ENCODE results near the gene NPIPB8. TPM values are rescaled to one million over a fixed set of nuclear protein-coding genes. Genes with fewer than 3 reads are reported as not detected.
"Not testable (repeated sequence)": the region's sequence is repeated elsewhere in the genome, so short reads cannot be mapped to it uniquely, and the experiment has no call there.

The NPIPB8 gene
- total RNA-seq, 1 experiment from 2014 or later = not detected

DNA sequence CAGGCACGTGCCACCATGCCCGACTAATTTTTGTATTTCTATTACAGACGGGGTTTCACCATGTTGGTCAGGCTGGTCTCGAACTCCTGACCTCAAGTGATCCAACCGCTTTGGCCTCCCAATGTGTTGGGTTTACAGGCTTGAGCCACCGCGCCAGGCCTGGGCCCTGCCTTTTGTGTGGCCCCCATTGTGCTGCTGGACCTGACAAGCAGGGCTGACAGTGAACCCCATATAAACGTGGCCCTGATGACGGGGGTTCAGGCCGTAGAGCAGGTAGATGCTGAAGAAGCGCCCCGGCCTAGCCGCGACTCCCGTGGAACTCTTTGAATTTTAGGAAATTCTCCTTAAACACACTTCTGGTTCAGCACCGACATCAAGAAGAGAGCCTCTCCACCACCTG, 23.3 kb upstream of the NPIPB8 start:
- H3K36me3 ChIP-seq (ENCODE audit: insufficient read depth, low read length, poor library complexity, severe bottlenecking); H3K9me3 ChIP-seq (ENCODE audit: low read depth, low read length, poor library complexity, severe bottlenecking); CTCF ChIA-PET; H3K4me1 ChIP-seq (ENCODE audit: insufficient read depth, low read length, poor library complexity, severe bottlenecking); POLR2A ChIA-PET (ENCODE audit: low non-redundant PET); H3K27ac ChIP-seq (ENCODE audit: low read depth, low read length, poor library complexity, severe bottlenecking); H3K4me3 ChIP-seq (ENCODE audit: low read depth, low read length, poor library complexity, severe bottlenecking); BruUV-seq (replicated peaks); H3K27me3 ChIP-seq (replicated peaks; ENCODE audit: insufficient read depth, low read depth, low read length, poor library complexity); intact Hi-C loops (cut with micrococcal nuclease; ENCODE audit: unreplicated experiment); DNase-seq (ENCODE audit: low spot score): not testable (repeated sequence)

DNA sequence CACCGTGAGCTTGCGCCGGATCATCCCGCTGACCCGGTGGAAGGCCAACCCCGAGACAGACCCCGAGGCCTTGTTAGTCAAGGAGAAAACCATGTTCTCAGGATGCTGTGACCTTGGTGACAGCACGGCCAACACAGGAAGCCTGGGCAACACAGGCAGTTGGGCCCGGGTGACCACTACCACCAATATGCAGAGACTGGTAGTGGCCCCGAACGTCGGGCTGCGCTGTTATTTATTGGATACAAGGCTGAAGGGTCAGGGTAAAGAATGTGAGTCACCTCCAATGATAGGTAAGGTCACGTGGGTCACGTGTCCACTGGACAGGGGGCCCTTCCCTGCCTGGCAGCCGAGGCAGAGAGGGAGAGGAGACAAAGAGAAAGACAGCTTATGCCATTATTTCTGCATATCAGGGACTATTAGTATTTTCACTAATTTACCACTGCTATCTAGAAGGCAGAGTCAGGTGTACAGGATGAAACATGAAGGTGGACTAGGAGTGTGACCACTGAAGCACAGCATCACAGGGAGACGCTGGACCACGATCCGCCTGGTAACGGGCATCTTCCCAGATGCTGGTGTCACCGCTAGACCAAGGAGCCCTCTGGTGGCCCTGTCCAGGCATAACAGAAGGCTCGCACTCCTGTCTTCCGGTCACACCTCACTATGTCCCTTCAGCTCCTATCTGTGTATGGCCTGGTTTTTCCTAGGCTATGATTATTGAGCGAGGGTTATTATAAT, 22.2 kb upstream of the NPIPB8 start:
- H3K9me3 ChIP-seq (ENCODE audit: low read depth, low read length, poor library complexity, severe bottlenecking); POLR2A ChIA-PET (ENCODE audit: low non-redundant PET); H3K4me3 ChIP-seq (ENCODE audit: low read depth, low read length, poor library complexity, severe bottlenecking); DNase-seq (ENCODE audit: low spot score); H3K27ac ChIP-seq (ENCODE audit: low read depth, low read length, poor library complexity, severe bottlenecking); H3K27me3 ChIP-seq (replicated peaks; ENCODE audit: insufficient read depth, low read depth, low read length, poor library complexity); intact Hi-C loops (cut with micrococcal nuclease; ENCODE audit: unreplicated experiment); H3K36me3 ChIP-seq (ENCODE audit: insufficient read depth, low read length, poor library complexity, severe bottlenecking); BruUV-seq (replicated peaks); H3K4me1 ChIP-seq (ENCODE audit: insufficient read depth, low read length, poor library complexity, severe bottlenecking): not testable (repeated sequence)
- CTCF ChIA-PET = interaction anchor here (0.6 kb wide), 1 partner anchor 93 kb away, joined by 5 read pairs; no protein-coding TSS in a partner anchor
- TF ChIP-seq, protein P1, sequence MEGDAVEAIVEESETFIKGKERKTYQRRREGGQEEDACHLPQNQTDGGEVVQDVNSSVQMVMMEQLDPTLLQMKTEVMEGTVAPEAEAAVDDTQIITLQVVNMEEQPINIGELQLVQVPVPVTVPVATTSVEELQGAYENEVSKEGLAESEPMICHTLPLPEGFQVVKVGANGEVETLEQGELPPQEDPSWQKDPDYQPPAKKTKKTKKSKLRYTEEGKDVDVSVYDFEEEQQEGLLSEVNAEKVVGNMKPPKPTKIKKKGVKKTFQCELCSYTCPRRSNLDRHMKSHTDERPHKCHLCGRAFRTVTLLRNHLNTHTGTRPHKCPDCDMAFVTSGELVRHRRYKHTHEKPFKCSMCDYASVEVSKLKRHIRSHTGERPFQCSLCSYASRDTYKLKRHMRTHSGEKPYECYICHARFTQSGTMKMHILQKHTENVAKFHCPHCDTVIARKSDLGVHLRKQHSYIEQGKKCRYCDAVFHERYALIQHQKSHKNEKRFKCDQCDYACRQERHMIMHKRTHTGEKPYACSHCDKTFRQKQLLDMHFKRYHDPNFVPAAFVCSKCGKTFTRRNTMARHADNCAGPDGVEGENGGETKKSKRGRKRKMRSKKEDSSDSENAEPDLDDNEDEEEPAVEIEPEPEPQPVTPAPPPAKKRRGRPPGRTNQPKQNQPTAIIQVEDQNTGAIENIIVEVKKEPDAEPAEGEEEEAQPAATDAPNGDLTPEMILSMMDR (conservative IDR thresholded peaks at IDR 0.05; ENCODE audit: low read depth, low read length) = peak; percentile 44

DNA sequence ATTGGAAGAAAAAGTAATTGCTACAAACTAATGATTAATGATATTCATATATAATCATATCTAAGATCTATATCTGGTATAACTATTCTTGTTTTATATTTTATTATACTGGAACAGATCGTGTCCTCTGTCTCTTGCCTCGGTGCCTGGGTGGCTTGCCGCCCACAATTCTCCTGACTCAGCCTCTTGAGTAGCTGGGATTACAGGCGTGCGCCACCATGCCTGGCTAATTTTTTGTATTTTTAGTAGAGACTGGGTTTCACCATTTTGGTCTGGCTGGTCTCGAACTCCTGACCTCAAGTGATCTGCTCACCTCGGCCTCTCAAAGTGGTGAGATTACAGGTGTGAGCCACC, 21.7 kb upstream of the NPIPB8 start:
- DNase-seq (ENCODE audit: low spot score); intact Hi-C loops (cut with micrococcal nuclease; ENCODE audit: unreplicated experiment); H3K36me3 ChIP-seq (ENCODE audit: insufficient read depth, low read length, poor library complexity, severe bottlenecking); H3K27me3 ChIP-seq (replicated peaks; ENCODE audit: insufficient read depth, low read depth, low read length, poor library complexity); POLR2A ChIA-PET (ENCODE audit: low non-redundant PET); BruUV-seq (replicated peaks); H3K9me3 ChIP-seq (ENCODE audit: low read depth, low read length, poor library complexity, severe bottlenecking); H3K27ac ChIP-seq (ENCODE audit: low read depth, low read length, poor library complexity, severe bottlenecking); H3K4me1 ChIP-seq (ENCODE audit: insufficient read depth, low read length, poor library complexity, severe bottlenecking); H3K4me3 ChIP-seq (ENCODE audit: low read depth, low read length, poor library complexity, severe bottlenecking): not testable (repeated sequence)
- CTCF ChIA-PET = interaction anchor here (0.6 kb wide), 1 partner anchor 94 kb away, joined by 5 read pairs; no protein-coding TSS in a partner anchor

DNA sequence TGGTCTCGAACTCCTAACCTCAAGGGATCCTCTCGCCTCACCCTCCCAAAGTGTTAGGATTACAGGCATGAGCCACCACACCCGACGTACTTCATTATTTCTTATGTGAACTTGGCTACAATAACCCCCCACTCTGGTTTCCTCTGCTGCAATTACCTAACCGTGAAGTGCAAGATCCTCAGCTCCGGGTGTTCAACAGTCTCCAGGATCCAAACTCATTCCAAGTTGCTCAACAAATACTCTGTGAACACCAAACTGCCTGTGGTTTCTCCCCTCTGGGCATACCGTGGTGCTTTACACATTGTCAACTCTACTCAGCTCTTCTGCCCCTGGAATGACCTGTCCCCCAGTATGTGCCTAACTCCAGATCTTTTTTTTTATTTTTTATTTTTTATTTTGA, 21.2 kb upstream of the NPIPB8 start:
- POLR2A ChIA-PET (ENCODE audit: low non-redundant PET) = no interaction called here
- DNase-seq (ENCODE audit: low spot score) = no peak
- BruUV-seq (replicated peaks) = no TSS peak

More for the DNA sequence above, 21.2 kb upstream of the NPIPB8 start:
- intact Hi-C loops (cut with micrococcal nuclease; ENCODE audit: unreplicated experiment) = no loop called here
- Histone ChIP-seq H3K36me3 (ENCODE audit: insufficient read depth, low read length, poor library complexity, severe bottlenecking) (no peaks in the 10 kb centered on the region), H3K4me1 (ENCODE audit: insufficient read depth, low read length, poor library complexity, severe bottlenecking) (no peaks in the 10 kb centered on the region), H3K4me3 (ENCODE audit: low read depth, low read length, poor library complexity, severe bottlenecking) (no peak overlapping the region), H3K9me3 (ENCODE audit: low read depth, low read length, poor library complexity, severe bottlenecking) (no peaks in the 10 kb centered on the region), H3K27me3 (replicated peaks; ENCODE audit: insufficient read depth, low read depth, low read length, poor library complexity) (no peaks in the 10 kb centered on the region), H3K27ac (ENCODE audit: low read depth, low read length, poor library complexity, severe bottlenecking) (no peak overlapping the region)
- CTCF ChIA-PET = interaction anchor here (0.6 kb wide), 1 partner anchor 94 kb away, joined by 5 read pairs; no protein-coding TSS in a partner anchor
- TF ChIP-seq, protein P1 (conservative IDR thresholded peaks at IDR 0.05; ENCODE audit: low read depth, low read length) = no peak

Data from A673 (cell line).